K562 (cell line): ENCODE results near the gene MS4A18. TPM values are rescaled to one million over a fixed set of nuclear protein-coding genes. Genes with fewer than 3 reads are reported as not detected.

Experiments
- ATAC-seq: fragments of 200-7000 bp; cut with Tn5 transposase; 3 replicates; pipeline ENCODE4 v1.9.1; 2020; ENCODE audit warnings: moderate library complexity
- BruUV-seq: library from RNA; stranded (reverse); fragments of 400-500 nt; replicated peaks from 2 replicates; lab custom pipeline; 2021; lab: Mats Ljungman, UMichigan
- CTCF ChIA-PET: fragments of 300-600 bp; formaldehyde crosslinking; extraction: SDS; loops from one replicate; lab custom pipeline; 2021; ENCODE audit warnings: low intra/inter-chr PET ratio; lab: Yijun Ruan, JAX
- POLR2A ChIA-PET: fragments of 300-600, 350-650 bp; sonication (Branson Sonifier 250); formaldehyde crosslinking; extraction: SDS; loops from one replicate; lab custom pipeline; 2021; ENCODE audit warnings: antibody characterized with exemption, inconsistent platforms; lab: Yijun Ruan, JAX
- DNase-seq, 4 experiments: peaks; one replicate each; pipeline versions ENCODE4 v3.0.0 to v3.0.0-alpha.2; 2011 to 2018; ENCODE audit warnings: low spot score in 3 of 4, mixed read lengths in 3 of 4; ENCODE audit errors: extremely low read depth in 1 of 4
- FAIRE-seq: peaks from 2 replicates; lab custom pipeline; 2011; peaks lifted over from hg19 to GRCh38; lab: Jason Lieb, UNC
- H2AFZ ChIP-seq: 2 replicates; pipeline ENCODE4 v1.6.0; 2011; ENCODE audit warnings: low read depth, low read length, control low read depth, inconsistent platforms
- H3K27ac ChIP-seq: fragments of 200-600 bp; 3 replicates; pipeline ENCODE4 v1.8.0; 2011; ENCODE audit warnings: low read depth, mild to moderate bottlenecking, control low read depth, inconsistent platforms, low read length, moderate library complexity, mixed read lengths; ENCODE audit errors: extremely low read depth
- H3K27me3 ChIP-seq, 2 experiments: fragments of 300-600 bp in 1 of 2; 2 replicates in 1 of 2; 3 replicates in 1 of 2; pipeline versions ENCODE4 v1.6.0 to v1.8.0; 2011; ENCODE audit warnings: inconsistent platforms in 2 of 2, low read length in 2 of 2, mild to moderate bottlenecking in 1 of 2, mixed read lengths in 1 of 2, moderate library complexity in 1 of 2; ENCODE audit not compliant: control insufficient read depth in 2 of 2, insufficient read depth in 2 of 2
- H3K36me3 ChIP-seq: fragments of 300-600 bp; 3 replicates; pipeline ENCODE4 v1.8.0; 2011; ENCODE audit warnings: mild to moderate bottlenecking, low read length, inconsistent platforms; ENCODE audit not compliant: control insufficient read depth, insufficient read depth
- H3K4me1 ChIP-seq, 2 experiments: fragments of 200-600 bp in 1 of 2; replicated peaks in 1 of 2; 2 replicates in 1 of 2; 3 replicates in 1 of 2; pipeline versions ENCODE4 v1.5.1 to v1.8.0; 2011; ENCODE audit warnings: inconsistent platforms in 2 of 2, low read length in 2 of 2, mild to moderate bottlenecking in 1 of 2, mixed read lengths in 1 of 2, moderate library complexity in 1 of 2; ENCODE audit not compliant: control insufficient read depth in 2 of 2, insufficient read depth in 2 of 2
- H3K4me2 ChIP-seq: 2 replicates; pipeline ENCODE4 v1.6.1; 2011; ENCODE audit warnings: low read length, control low read depth, inconsistent platforms, mixed read lengths; ENCODE audit not compliant: insufficient read depth
- H3K4me3 ChIP-seq: fragments of 200-600 bp; sonication (generic), shearing (Covaris generic); 2 replicates; pipeline ENCODE4 v1.5.1; 2016; ENCODE audit warnings: control low read depth, inconsistent platforms
- H3K79me2 ChIP-seq: fragments of 200-600 bp; 3 replicates; pipeline ENCODE4 v1.8.0; 2011; ENCODE audit warnings: low read length, inconsistent platforms; ENCODE audit not compliant: control insufficient read depth, insufficient read depth
- H3K9ac ChIP-seq, 2 experiments: 2 replicates each; pipeline versions ENCODE4 v1.6.0 to v1.6.1; 2011; ENCODE audit warnings: low read depth in 2 of 2, low read length in 2 of 2, control low read depth in 1 of 2, inconsistent platforms in 1 of 2, mild to moderate bottlenecking in 1 of 2, mixed read lengths in 1 of 2; ENCODE audit not compliant: insufficient read depth in 1 of 2
- H3K9me1 ChIP-seq: one replicate; pipeline ENCODE4 v1.6.0; 2011; ENCODE audit warnings: inconsistent platforms, mild to moderate bottlenecking, low read length, moderate library complexity; ENCODE audit not compliant: control insufficient read depth, insufficient read depth
- H3K9me3 ChIP-seq: replicated peaks from 2 replicates; pipeline ENCODE4 v1.5.1; 2011; ENCODE audit warnings: low read depth, low read length, inconsistent platforms; ENCODE audit not compliant: control insufficient read depth, insufficient read depth
- H4K20me1 ChIP-seq: replicated peaks from 2 replicates; pipeline ENCODE4 v1.6.1; 2011; ENCODE audit warnings: low read length, inconsistent platforms, mixed read lengths; ENCODE audit not compliant: control insufficient read depth, insufficient read depth
- CHCHD3 ChIP-seq: fragments of 250-450 bp; sonication (Bioruptor Pico); IDR thresholded peaks from 2 replicates; pipeline ENCODE4 v2.1.2; 2022; ENCODE audit warnings: mild to moderate bottlenecking
- GATA2 ChIP-seq: sonication (generic); formaldehyde crosslinking; IDR thresholded peaks from 2 replicates; pipeline ENCODE4 v1.4.0; 2020; ENCODE audit warnings: mild to moderate bottlenecking, missing genetic modification reagents
- HDAC8 ChIP-seq: fragments of 450-650 bp; IDR thresholded peaks from 2 replicates; pipeline ENCODE4 v1.6.1; 2016; ENCODE audit warnings: mild to moderate bottlenecking, missing genetic modification characterization, moderate library complexity, missing compliant biosample characterization
- NFIC ChIP-seq: fragments of 450-650 bp; IDR thresholded peaks from 2 replicates; pipeline ENCODE4 v1.6.1; 2017; ENCODE audit warnings: mild to moderate bottlenecking, inconsistent platforms
- NRF1 ChIP-seq, 2 experiments: fragments of 450-650 bp; IDR thresholded peaks in 1 of 2; conservative IDR thresholded peaks in 1 of 2; 2 replicates each; pipeline ENCODE4 v1.6.1; 2014; ENCODE audit warnings: mild to moderate bottlenecking in 2 of 2
- SRSF3 ChIP-seq: fragments of 200-400 bp; formaldehyde crosslinking; IDR thresholded peaks from 2 replicates; pipeline ENCODE4 v1.6.1; 2016; ENCODE audit warnings: mild to moderate bottlenecking, low read length, moderate library complexity; ENCODE audit not compliant: insufficient read depth
- ZNF239 ChIP-seq: fragments of 250-450 bp; sonication (Bioruptor Pico); IDR thresholded peaks from 2 replicates; pipeline ENCODE4 v1.4.0; 2020; ENCODE audit warnings: mild to moderate bottlenecking
- ZNF644 ChIP-seq: fragments of 200-800 bp; sonication (Bioruptor generic); IDR thresholded peaks from 2 replicates; pipeline ENCODE4 v1.6.1; 2016; ENCODE audit warnings: low read depth, missing genetic modification characterization, missing compliant biosample characterization
- ZNF785 ChIP-seq: fragments of 250-450 bp; sonication (Bioruptor Pico); IDR thresholded peaks from 2 replicates; pipeline ENCODE4 v1.4.0; 2020; ENCODE audit warnings: mild to moderate bottlenecking
- WGBS: fragments of 100-300 bp; shearing (Covaris generic); methylation state at CpG from one replicate; pipeline ENCODE4 v1.1.6; 2016; ENCODE audit warnings: low coverage, mixed read lengths; ENCODE audit not compliant: insufficient coverage; ENCODE audit errors: missing lambda C conversion rate; 5-methylcytosine and 5-hydroxymethylcytosine counted together
- in situ Hi-C: fragments of 300-500 bp; cut with MboI; formaldehyde crosslinking; loops from 4 replicates; pipeline ENCODE4 v1.15.0; 2018; ENCODE audit warnings: inconsistent platforms, mixed read lengths
- intact Hi-C: fragments of 100-400 bp; cut with micrococcal nuclease; formaldehyde crosslinking; loops from 2 replicates; pipeline ENCODE4 v1.14.2; 2022
- polyA plus RNA-seq, 8 experiments: library from polyadenylated mRNA; depleted of rRNA in 4 of 8; stranded (reverse) in 5 of 8; unstranded in 3 of 8; fragments of >200 nt; fragmentation: Nextera tagmentation in 2 of 8; fragmentation: Illumina TruSeq in 1 of 8; extraction: Ambion mirVana in 2 of 8; extraction: Trizol in 1 of 8; gene quantifications; 2 replicates each; pipeline versions ENCODE4 v1.2.1 to v1.2.3, GENCODE V29; 2011 to 2014; ENCODE audit warnings: inconsistent platforms in 1 of 8, missing spikeins in 1 of 8
- total RNA-seq, 7 experiments: library from RNA; depleted of rRNA in 6 of 7; stranded (reverse); fragments of >200 nt in 6 of 7; fragmentation: Illumina TruSeq in 2 of 7; extraction: Trizol in 2 of 7; gene quantifications; 2 replicates each; pipeline versions ENCODE4 v1.2.1 to v1.2.3, GENCODE V29; 2011 to 2021; ENCODE audit warnings: low replicate concordance in 1 of 7

The MS4A18 gene
- total and polyA plus RNA-seq, 9 of the 15 experiments (the other 6 are each of a cell fraction or from before 2014, with no cell fraction given), result not detected

- in situ Hi-C loops (loop anchor here (5.0 kb wide), 1 partner anchor 120 kb away; no protein-coding TSS in a partner anchor), intact Hi-C loops (loop anchor here (5.0 kb wide), 1 partner anchor 350 kb away; no protein-coding TSS in a partner anchor)
- Histone ChIP-seq H3K36me3 (no peaks in the 10 kb centered on the region), H4K20me1 (no peaks in the 10 kb centered on the region), H2AFZ (no peak overlapping the region), H3K9me3 (no peaks in the 10 kb centered on the region), H3K27me3 (peaks cover 7 to 28% of the 10 kb centered on the region in 2 experiments; a peak in 4 of 5 replicates), H3K9ac (no peak overlapping the region), H3K4me3 (no peak overlapping the region), H3K27ac (no peak overlapping the region), H3K9me1 (no peaks in the 10 kb centered on the region), H3K4me2 (no peak overlapping the region), H3K79me2 (no peaks in the 10 kb centered on the region), H3K4me1 (peaks cover 2 to 13% of the 10 kb centered on the region in 2 experiments; a peak in 3 of 5 replicates)
- POLR2A ChIA-PET, result no interaction called here
- FAIRE-seq (peak; percentile 49), ATAC-seq (no peak), DNase-seq (no peak)
- WGBS, result 3% methylated on average over 2 of the region's 2 CpGs
- no TSS peak for BruUV-seq
- TF ChIP-seq SRSF3 (no peak), NRF1 (conservative IDR thresholded peaks at IDR 0.05 in 1 of 2, IDR thresholded peaks at IDR 0.05 in 1 of 2) (no peak), GATA2 (CRISPR knock-in tag) (no peak), CHCHD3 (CRISPR knock-in tag) (no peak), ZNF239 (CRISPR knock-in tag) (no peak), HDAC8 (tag) (no peak), ZNF785 (CRISPR knock-in tag) (no peak), ZNF644 (tag) (no peak), NFIC (0 out of 2 replicates have a peak, but pooled peaks have one; percentile 20)
- CTCF ChIA-PET, result no interaction called here
These were observed 53.1 kb downstream of the MS4A18 start for GRCh38 chr11:60777572-60777971.
